T-cell (primary cell): ENCODE measurements around the gene TMEM9. TPM values are rescaled to one million over a fixed set of nuclear protein-coding genes. Genes with fewer than 3 reads are reported as not detected.

Experiments used
- ATAC-seq, 4 experiments: fragments of 200-7000 bp in 3 of 4; fragments of 150-1000 bp in 1 of 4; cut with Tn5 transposase; replicated peaks in 1 of 4; 1 replicate in 3 of 4; 2 replicates in 1 of 4; pipeline ENCODE4 v1.10.0; 2021; ENCODE audit warnings: moderate library complexity in 3 of 4, mild to moderate bottlenecking in 2 of 4, moderate number of reproducible peaks in 1 of 4
- CTCF ChIA-PET, 2 donors: fragments of 300-600 bp; sonication (Branson Sonifier 250); formaldehyde crosslinking; loops; one replicate each; lab custom pipeline; 2022; ENCODE audit warnings: antibody characterized with exemption in 2 of 2; lab: Charles Lee
- POLR2A ChIA-PET, 2 donors: fragments of 300-600 bp; sonication (Branson Sonifier 250); formaldehyde crosslinking; loops; one replicate each; lab custom pipeline; 2022; ENCODE audit warnings: antibody characterized with exemption in 2 of 2; lab: Charles Lee
- DNase-seq, 35 experiments: peaks; one replicate each; pipeline versions ENCODE4 v3.0.0 to v3.0.0-alpha.2; 2013 to 2023
- H3K27ac ChIP-seq: one replicate; pipeline ENCODE4 v1.5.1; 2013; ENCODE audit warnings: low read length
- H3K27me3 ChIP-seq, 2 experiments: replicated peaks in 1 of 2; 1 replicate in 1 of 2; 2 replicates in 1 of 2; pipeline versions ENCODE4 v1.6.1 to v1.7.0; 2013; ENCODE audit warnings: low read length in 1 of 2, mixed read lengths in 1 of 2; ENCODE audit not compliant: control insufficient read depth in 2 of 2, insufficient read depth in 2 of 2; ENCODE audit errors: extremely low read depth in 1 of 2
- H3K36me3 ChIP-seq, 2 donors: 1 replicate in 1 of 2; 2 replicates in 1 of 2; pipeline versions ENCODE4 v1.6.1 to v1.7.0; 2013; ENCODE audit warnings: low read length in 1 of 2; ENCODE audit not compliant: control insufficient read depth in 2 of 2, insufficient read depth in 1 of 2; ENCODE audit errors: extremely low read depth in 1 of 2
- H3K4me1 ChIP-seq, 2 experiments: 1 replicate in 1 of 2; 2 replicates in 1 of 2; pipeline versions ENCODE4 v1.6.1 to v1.7.0; 2013; ENCODE audit warnings: low read length in 2 of 2, mixed read lengths in 1 of 2; ENCODE audit not compliant: insufficient read depth in 2 of 2, control insufficient read depth in 1 of 2; ENCODE audit errors: extremely low read depth in 1 of 2
- H3K4me3 ChIP-seq, 2 donors: 1 replicate in 1 of 2; 2 replicates in 1 of 2; pipeline versions ENCODE4 v1.5.1 to v1.7.0; 2013; ENCODE audit warnings: mild to moderate bottlenecking in 2 of 2, low read length in 1 of 2, moderate library complexity in 1 of 2; ENCODE audit not compliant: control insufficient read depth in 1 of 2; ENCODE audit errors: extremely low read depth in 1 of 2
- H3K9me3 ChIP-seq: 2 replicates; pipeline ENCODE4 v1.7.0; 2013
- H3K27ac Mint-ChIP-seq, 2 donors: one replicate each; pipeline ENCODE4 v1.8.0; 2020 to 2021; ENCODE audit warnings: mild to moderate bottlenecking in 2 of 2, mixed read lengths in 2 of 2
- H3K27me3 Mint-ChIP-seq, 2 donors: one replicate each; pipeline ENCODE4 v1.8.0; 2021 to 2022; ENCODE audit warnings: mixed read lengths in 2 of 2
- H3K36me3 Mint-ChIP-seq: one replicate; pipeline ENCODE4 v1.8.0; 2021; ENCODE audit warnings: mixed read lengths
- H3K4me1 Mint-ChIP-seq, 3 donors: one replicate each; pipeline ENCODE4 v1.8.0; 2020 to 2022; ENCODE audit warnings: mixed read lengths in 3 of 3, mild to moderate bottlenecking in 1 of 3
- H3K4me3 Mint-ChIP-seq, 3 donors: one replicate each; pipeline ENCODE4 v1.8.0; 2020 to 2022; ENCODE audit warnings: mild to moderate bottlenecking in 3 of 3, mixed read lengths in 3 of 3, moderate library complexity in 3 of 3
- H3K9me3 Mint-ChIP-seq, 3 donors: one replicate each; pipeline ENCODE4 v1.8.0; 2020 to 2022; ENCODE audit warnings: mixed read lengths in 3 of 3
- WGBS: methylation state at CpG from one replicate; pipeline ENCODE4 v1.1.5; 2013; ENCODE audit warnings: missing lambda C conversion rate; ENCODE audit not compliant: insufficient coverage; 5-methylcytosine and 5-hydroxymethylcytosine counted together
- total RNA-seq, 35 experiments: library from RNA in 6 of 35; stranded (reverse) in 6 of 35; fragments of 120-200 nt in 1 of 35; gene quantifications; one replicate each; pipeline versions ENCODE4 v1.2.1 to v1.2.4 and lab custom pipeline; 2013 to 2026

The TMEM9 gene
- total RNA-seq, 5 donors from 2014 or later (not counting 1 experiment from before 2014, with no cell fraction given): 15.5 to 22.2 (median 17.7) TPM

DNA sequence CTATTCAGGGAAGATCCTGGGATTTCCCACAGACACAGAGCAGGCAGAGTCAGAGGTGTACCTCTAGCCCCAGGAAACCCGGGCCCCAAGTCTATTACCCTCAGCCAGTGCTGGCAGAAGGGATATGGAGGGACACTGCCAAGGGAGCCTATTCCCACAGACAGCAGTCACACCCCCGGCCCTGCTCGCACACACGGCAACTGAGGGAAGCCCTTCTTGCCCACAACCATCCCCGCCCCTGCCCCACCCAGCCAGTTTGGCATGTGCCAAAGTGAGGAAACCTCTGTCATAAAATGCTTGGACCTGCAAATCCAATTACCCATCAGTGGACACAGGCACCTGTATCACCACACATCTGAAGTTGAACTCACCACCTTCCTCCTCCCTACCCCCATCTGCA is 48.6 kb downstream of the TMEM9 start:
- Mint-ChIP-seq H3K9me3 (no peaks in the 10 kb centered on the region), H3K4me1 (no peaks in the 10 kb centered on the region), H3K36me3 (no peaks in the 10 kb centered on the region), H3K27ac (no peak overlapping the region), H3K27me3 (no peaks in the 10 kb centered on the region), H3K4me3 (no peak overlapping the region)
- H3K27me3 ChIP-seq: peaks cover 0 to 2% of the 10 kb centered on the region in 2 experiments
- ChIA-PET CTCF (no interaction called here), POLR2A (no interaction called here)
- no peaks in the 10 kb centered on the region for H3K36me3 ChIP-seq
- ATAC-seq (no peak), DNase-seq (no peak)
- no peaks in the 10 kb centered on the region for H3K4me1 ChIP-seq
- H3K4me3 ChIP-seq: no peak overlapping the region
- H3K9me3 ChIP-seq: no peaks in the 10 kb centered on the region
- H3K27ac ChIP-seq: no peak overlapping the region
- 73% methylated on average over 4 of the region's 5 CpGs for WGBS

GRCh38 chr1:201104141-201104540 is 50.1 kb downstream of the TMEM9 start:
- Mint-ChIP-seq H3K36me3 (no peaks in the 10 kb centered on the region), H3K9me3 (no peaks in the 10 kb centered on the region), H3K27me3 (no peaks in the 10 kb centered on the region), H3K4me3 (no peak overlapping the region), H3K27ac (no peak overlapping the region), H3K4me1 (no peaks in the 10 kb centered on the region)
- H3K9me3 ChIP-seq: no peaks in the 10 kb centered on the region
- no peak overlapping the region for H3K4me3 ChIP-seq
- H3K27me3 ChIP-seq: peaks cover 0 to 4% of the 10 kb centered on the region in 2 experiments
- no peak for ATAC-seq
- H3K4me1 ChIP-seq: no peaks in the 10 kb centered on the region
- ChIA-PET CTCF (interaction anchor here in 1 of 2 donors (0.8 kb wide), 1 partner anchor 132 kb away, joined by 3 read pairs; no protein-coding TSS in a partner anchor), POLR2A (no interaction called here)
- no CpG with 5 or more reads among the region's 1 CpG for WGBS
- no peaks in the 10 kb centered on the region for H3K36me3 ChIP-seq
- H3K27ac ChIP-seq: no peak overlapping the region
- DNase-seq: no peak

GRCh38 chr1:201103666-201104065 is 50.6 kb downstream of the TMEM9 start:
- no peaks in the 10 kb centered on the region for H3K36me3 ChIP-seq
- ChIA-PET POLR2A (no interaction called here), CTCF (interaction anchor here (0.6 to 0.8 kb wide), 3 partner anchors 8 to 438 kb away, joined by 3 to 8 read pairs (median 3); no protein-coding TSS in a partner anchor)
- 84% methylated on average over 8 of the region's 9 CpGs for WGBS
- H3K27me3 ChIP-seq: peaks cover 0 to 9% of the 10 kb centered on the region in 2 experiments
- no peak for ATAC-seq
- H3K4me1 ChIP-seq: no peaks in the 10 kb centered on the region
- H3K9me3 ChIP-seq: no peaks in the 10 kb centered on the region
- Mint-ChIP-seq H3K27me3 (no peaks in the 10 kb centered on the region), H3K4me1 (no peaks in the 10 kb centered on the region), H3K27ac (no peak overlapping the region), H3K4me3 (no peak overlapping the region), H3K9me3 (no peaks in the 10 kb centered on the region), H3K36me3 (no peaks in the 10 kb centered on the region)
- no peak overlapping the region for H3K27ac ChIP-seq
- H3K4me3 ChIP-seq: no peak overlapping the region
- DNase-seq: no peak

GRCh38 chr1:201100169-201100930 is 53.9 kb downstream of the TMEM9 start:
- no peaks in the 10 kb centered on the region for H3K36me3 Mint-ChIP-seq
- H3K9me3 Mint-ChIP-seq: no peaks in the 10 kb centered on the region
- H3K9me3 ChIP-seq: no peaks in the 10 kb centered on the region
- WGBS: 90% methylated on average over 2 of the region's 12 CpGs
- H3K27ac ChIP-seq: no peak overlapping the region
- H3K27me3 Mint-ChIP-seq: no peaks in the 10 kb centered on the region
- H3K27ac Mint-ChIP-seq: no peak overlapping the region
- peaks cover 0 to 23% of the 10 kb centered on the region in 2 experiments for H3K27me3 ChIP-seq
- no peak for ATAC-seq
- CTCF ChIA-PET: interaction anchor here in 1 of 2 donors (0.6 kb wide), 1 partner anchor 51 kb away, joined by 3 read pairs; no protein-coding TSS in a partner anchor
- no peaks in the 10 kb centered on the region for H3K4me1 ChIP-seq
- H3K4me3 ChIP-seq: no peak overlapping the region
- POLR2A ChIA-PET: no interaction called here
- H3K4me1 Mint-ChIP-seq: no peaks in the 10 kb centered on the region
- DNase-seq: no peak
- no peaks in the 10 kb centered on the region for H3K36me3 ChIP-seq
- no peak overlapping the region for H3K4me3 Mint-ChIP-seq

DNA sequence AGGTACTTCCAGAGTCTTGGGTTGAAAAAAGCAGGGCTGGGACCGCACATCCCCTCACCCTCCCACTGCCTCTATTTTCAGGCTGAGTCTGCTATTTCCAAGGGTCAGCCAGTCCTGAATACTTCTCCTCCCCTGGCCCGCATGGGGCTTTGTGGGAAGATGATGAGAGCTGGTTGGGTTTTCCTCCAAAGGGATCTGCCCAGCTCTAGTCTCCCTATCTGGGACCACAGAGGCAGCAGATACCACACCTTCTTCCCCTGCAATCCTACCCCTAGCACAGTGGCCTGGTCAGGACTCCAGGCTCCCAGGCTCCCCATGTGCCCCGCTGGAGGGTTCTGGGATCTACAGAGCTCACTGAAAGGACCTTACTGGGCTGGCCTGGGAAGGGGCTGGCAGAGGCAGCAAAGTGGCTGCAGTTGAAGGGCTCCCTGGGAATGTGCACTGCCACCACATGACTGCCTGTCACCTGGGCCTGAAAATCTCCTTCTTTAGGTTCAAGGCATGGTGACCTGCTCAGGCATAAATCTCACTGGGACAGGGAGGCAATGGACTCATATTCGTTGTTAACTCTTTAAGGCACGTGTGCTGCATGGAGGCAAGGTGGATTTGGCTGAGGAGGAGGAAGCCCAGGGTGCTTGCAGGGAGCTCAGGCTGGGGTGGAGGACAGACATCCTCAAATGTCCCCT is 55.1 kb downstream of the TMEM9 start:
- no peaks in the 10 kb centered on the region for H3K36me3 ChIP-seq
- WGBS: 50% methylated on average over 1 of the region's 5 CpGs
- ATAC-seq (no peak), DNase-seq (no peak)
- no peaks in the 10 kb centered on the region for H3K4me1 Mint-ChIP-seq
- H3K27me3 Mint-ChIP-seq: no peaks in the 10 kb centered on the region
- no peak overlapping the region for H3K27ac Mint-ChIP-seq
- ChIA-PET CTCF (interaction anchor here in 1 of 2 donors (0.6 to 1.0 kb wide), 2 partner anchors 19 to 1605 kb away, joined by 3 to 6 read pairs; no protein-coding TSS in a partner anchor), POLR2A (no interaction called here)
- H3K9me3 Mint-ChIP-seq: no peaks in the 10 kb centered on the region
- no peaks in the 10 kb centered on the region for H3K4me1 ChIP-seq
- no peak overlapping the region for H3K4me3 Mint-ChIP-seq
- H3K36me3 Mint-ChIP-seq: no peaks in the 10 kb centered on the region
- no peaks in the 10 kb centered on the region for H3K9me3 ChIP-seq
- H3K4me3 ChIP-seq: no peak overlapping the region
- peaks cover 0 to 25% of the 10 kb centered on the region in 2 experiments for H3K27me3 ChIP-seq
- H3K27ac ChIP-seq: no peak overlapping the region

DNA sequence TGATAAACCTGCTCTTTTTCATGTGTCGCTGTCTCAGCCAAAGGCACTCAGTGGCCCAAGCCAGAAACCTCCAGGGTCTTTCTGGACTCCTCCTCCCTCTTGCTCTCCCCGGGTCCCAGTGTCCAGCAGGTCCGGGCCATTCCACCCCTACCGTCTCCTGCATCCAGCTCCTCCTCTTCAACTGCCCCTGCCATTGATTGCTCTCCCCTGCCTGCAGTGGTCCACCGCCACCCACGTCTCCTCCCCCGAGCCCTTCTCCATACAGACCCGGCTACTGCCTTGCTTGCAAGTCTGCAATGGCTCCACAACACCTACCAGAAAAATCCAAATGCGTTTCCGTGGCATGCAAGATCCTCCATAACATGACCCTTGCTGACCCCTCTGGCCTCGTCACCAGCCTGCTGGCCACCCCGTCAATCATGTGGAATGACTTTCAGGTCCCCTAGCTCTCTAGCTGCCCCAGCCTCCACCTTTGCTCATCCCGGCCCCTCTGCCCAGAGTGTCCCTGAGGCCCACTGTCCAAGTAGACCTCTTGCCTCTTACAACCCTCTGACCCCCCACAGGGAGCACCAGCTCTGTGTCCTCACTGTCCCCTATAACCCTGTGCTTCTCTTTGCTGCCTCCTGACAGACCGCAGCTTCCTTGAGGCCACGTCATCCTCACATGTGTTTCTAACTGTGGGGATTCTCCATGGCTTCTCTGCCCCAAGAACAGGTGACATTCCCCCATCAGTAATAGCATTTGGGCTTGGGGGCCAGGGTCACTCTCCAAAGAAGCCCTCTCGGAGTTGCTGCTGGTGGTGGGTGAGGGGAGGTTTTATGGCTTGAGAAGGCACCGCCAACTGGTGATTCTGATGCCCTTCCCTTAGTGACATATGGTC is 57.1 kb downstream of the TMEM9 start:
- ChIA-PET POLR2A (no interaction called here), CTCF (no interaction called here)
- Mint-ChIP-seq H3K4me3 (no peak overlapping the region), H3K27ac (no peak overlapping the region), H3K36me3 (no peaks in the 10 kb centered on the region), H3K9me3 (no peaks in the 10 kb centered on the region), H3K4me1 (no peaks in the 10 kb centered on the region), H3K27me3 (no peaks in the 10 kb centered on the region)
- Histone ChIP-seq H3K4me1 (no peaks in the 10 kb centered on the region), H3K4me3 (no peak overlapping the region), H3K27me3 (peaks cover 0 to 31% of the 10 kb centered on the region in 2 experiments), H3K27ac (no peak overlapping the region), H3K36me3 (no peaks in the 10 kb centered on the region), H3K9me3 (no peaks in the 10 kb centered on the region)
- DNase-seq (no peak), ATAC-seq (no peak)
- 85% methylated on average over 15 of the region's 17 CpGs for WGBS
